OCI-LY3 (cell line): ENCODE results near the gene JMY.

ENCODE experiments used
- CTCF ChIP-seq: fragments of 200-600, 300-600 bp; sonication (generic); IDR thresholded peaks from 2 replicates; pipeline ENCODE4 v1.5.1; 2014; ENCODE audit warnings: antibody characterized with exemption, low read length, low read depth
- EZH2phosphoT487 ChIP-seq: fragments of 200-600 bp; shearing (Covaris generic); IDR thresholded peaks from 2 replicates; pipeline ENCODE4 v1.6.1; 2018; ENCODE audit warnings: antibody characterized with exemption, mixed run types, low read depth

GRCh38 chr5:79206541-79206940, 29.4 kb upstream of the JMY start:
- no peak for TF ChIP-seq CTCF
- TF ChIP-seq EZH2phosphoT487: no peak
